ENCODE results near the gene GATAD2B.

Gene GATAD2B

GRCh38 chr1:153831026-153831425, 91.7 kb downstream of the GATAD2B start:
- Histone ChIP-seq H3K27ac (ENCODE audit: low read depth, low read length) (no peak overlapping the region), H3K4me1 (ENCODE audit: control insufficient read depth, insufficient read depth, low read length) (no peaks in the 10 kb centered on the region), H3K27me3 (ENCODE audit: control insufficient read depth, insufficient read depth, low read length) (no peaks in the 10 kb centered on the region), H3K9me3 (ENCODE audit: control insufficient read depth, insufficient read depth, low read length) (no peaks in the 10 kb centered on the region), H3K9ac (ENCODE audit: low read depth, low read length) (no peak overlapping the region), H3K36me3 (ENCODE audit: control insufficient read depth, insufficient read depth, low read length) (peaks cover 18% of the 10 kb centered on the region), H3K4me3 (ENCODE audit: low read depth, low read length) (no peak overlapping the region)

GRCh38 chr1:153827168-153827964, 95.4 kb downstream of the GATAD2B start:
- H3K27me3 ChIP-seq (ENCODE audit: control insufficient read depth, insufficient read depth, low read length), result no peaks in the 10 kb centered on the region
- H3K4me1 ChIP-seq (ENCODE audit: control insufficient read depth, insufficient read depth, low read length), result no peaks in the 10 kb centered on the region
- H3K4me3 ChIP-seq (ENCODE audit: low read depth, low read length), result no peak overlapping the region
- H3K36me3 ChIP-seq (ENCODE audit: control insufficient read depth, insufficient read depth, low read length), result peaks cover 31% of the 10 kb centered on the region
- H3K9me3 ChIP-seq (ENCODE audit: control insufficient read depth, insufficient read depth, low read length), result no peaks in the 10 kb centered on the region
- H3K27ac ChIP-seq (ENCODE audit: low read depth, low read length), result no peak overlapping the region
- no peak overlapping the region for H3K9ac ChIP-seq (ENCODE audit: low read depth, low read length)

- Histone ChIP-seq H3K36me3 (ENCODE audit: control insufficient read depth, insufficient read depth, low read length) (peaks cover 56% of the 10 kb centered on the region), H3K27ac (ENCODE audit: low read depth, low read length) (no peak overlapping the region), H3K4me3 (ENCODE audit: low read depth, low read length) (no peak overlapping the region), H3K27me3 (ENCODE audit: control insufficient read depth, insufficient read depth, low read length) (no peaks in the 10 kb centered on the region), H3K9ac (ENCODE audit: low read depth, low read length) (no peak overlapping the region), H3K4me1 (ENCODE audit: control insufficient read depth, insufficient read depth, low read length) (no peaks in the 10 kb centered on the region), H3K9me3 (ENCODE audit: control insufficient read depth, insufficient read depth, low read length) (no peaks in the 10 kb centered on the region)
Observed at GRCh38 chr1:153818876-153819275, 103.9 kb downstream of the GATAD2B start.

- no peaks in the 10 kb centered on the region for H3K27me3 ChIP-seq (ENCODE audit: control insufficient read depth, insufficient read depth, low read length)
- H3K4me3 ChIP-seq (ENCODE audit: low read depth, low read length), result no peak overlapping the region
- no peaks in the 10 kb centered on the region for H3K9me3 ChIP-seq (ENCODE audit: control insufficient read depth, insufficient read depth, low read length)
- H3K9ac ChIP-seq (ENCODE audit: low read depth, low read length), result no peak overlapping the region
- no peaks in the 10 kb centered on the region for H3K4me1 ChIP-seq (ENCODE audit: control insufficient read depth, insufficient read depth, low read length)
- no peak overlapping the region for H3K27ac ChIP-seq (ENCODE audit: low read depth, low read length)
- H3K36me3 ChIP-seq (ENCODE audit: control insufficient read depth, insufficient read depth, low read length), result peaks cover 73% of the 10 kb centered on the region
Observed at GRCh38 chr1:153816283-153816889, 106.4 kb downstream of the GATAD2B start.

GRCh38 chr1:153805886-153806719, 116.7 kb downstream of the GATAD2B start:
- H3K27me3 ChIP-seq (ENCODE audit: control insufficient read depth, insufficient read depth, low read length), result no peaks in the 10 kb centered on the region
- H3K9ac ChIP-seq (ENCODE audit: low read depth, low read length), result no peak overlapping the region
- H3K4me1 ChIP-seq (ENCODE audit: control insufficient read depth, insufficient read depth, low read length), result no peaks in the 10 kb centered on the region
- no peaks in the 10 kb centered on the region for H3K9me3 ChIP-seq (ENCODE audit: control insufficient read depth, insufficient read depth, low read length)
- peaks cover 35% of the 10 kb centered on the region for H3K36me3 ChIP-seq (ENCODE audit: control insufficient read depth, insufficient read depth, low read length)
- H3K27ac ChIP-seq (ENCODE audit: low read depth, low read length), result no peak overlapping the region
- H3K4me3 ChIP-seq (ENCODE audit: low read depth, low read length), result no peak overlapping the region

GRCh38 chr1:153805042-153805745, 117.6 kb downstream of the GATAD2B start:
- H3K9ac ChIP-seq (ENCODE audit: low read depth, low read length), result no peak overlapping the region
- H3K4me1 ChIP-seq (ENCODE audit: control insufficient read depth, insufficient read depth, low read length), result no peaks in the 10 kb centered on the region
- no peak overlapping the region for H3K4me3 ChIP-seq (ENCODE audit: low read depth, low read length)
- H3K27me3 ChIP-seq (ENCODE audit: control insufficient read depth, insufficient read depth, low read length), result no peaks in the 10 kb centered on the region
- peaks cover 31% of the 10 kb centered on the region for H3K36me3 ChIP-seq (ENCODE audit: control insufficient read depth, insufficient read depth, low read length)
- H3K9me3 ChIP-seq (ENCODE audit: control insufficient read depth, insufficient read depth, low read length), result no peaks in the 10 kb centered on the region
- H3K27ac ChIP-seq (ENCODE audit: low read depth, low read length), result no peak overlapping the region

GRCh38 chr1:153804112-153804511, 118.7 kb downstream of the GATAD2B start:
- no peaks in the 10 kb centered on the region for H3K4me1 ChIP-seq (ENCODE audit: control insufficient read depth, insufficient read depth, low read length)
- H3K9ac ChIP-seq (ENCODE audit: low read depth, low read length), result no peak overlapping the region
- no peaks in the 10 kb centered on the region for H3K9me3 ChIP-seq (ENCODE audit: control insufficient read depth, insufficient read depth, low read length)
- peaks cover 20% of the 10 kb centered on the region for H3K36me3 ChIP-seq (ENCODE audit: control insufficient read depth, insufficient read depth, low read length)
- no peak overlapping the region for H3K27ac ChIP-seq (ENCODE audit: low read depth, low read length)
- no peak overlapping the region for H3K4me3 ChIP-seq (ENCODE audit: low read depth, low read length)
- H3K27me3 ChIP-seq (ENCODE audit: control insufficient read depth, insufficient read depth, low read length), result no peaks in the 10 kb centered on the region

GRCh38 chr1:153803470-153804056, 119.2 kb downstream of the GATAD2B start:
- no peaks in the 10 kb centered on the region for H3K27me3 ChIP-seq (ENCODE audit: control insufficient read depth, insufficient read depth, low read length)
- no peaks in the 10 kb centered on the region for H3K4me1 ChIP-seq (ENCODE audit: control insufficient read depth, insufficient read depth, low read length)
- H3K4me3 ChIP-seq (ENCODE audit: low read depth, low read length), result no peak overlapping the region
- H3K36me3 ChIP-seq (ENCODE audit: control insufficient read depth, insufficient read depth, low read length), result peaks cover 15% of the 10 kb centered on the region
- no peaks in the 10 kb centered on the region for H3K9me3 ChIP-seq (ENCODE audit: control insufficient read depth, insufficient read depth, low read length)
- no peak overlapping the region for H3K27ac ChIP-seq (ENCODE audit: low read depth, low read length)
- no peak overlapping the region for H3K9ac ChIP-seq (ENCODE audit: low read depth, low read length)

- Histone ChIP-seq H3K4me1 (ENCODE audit: control insufficient read depth, insufficient read depth, low read length) (no peaks in the 10 kb centered on the region), H3K36me3 (ENCODE audit: control insufficient read depth, insufficient read depth, low read length) (peaks cover 5% of the 10 kb centered on the region; the same call in 1 of the 2 replicates), H3K27me3 (ENCODE audit: control insufficient read depth, insufficient read depth, low read length) (no peaks in the 10 kb centered on the region), H3K9ac (ENCODE audit: low read depth, low read length) (no peak overlapping the region), H3K9me3 (ENCODE audit: control insufficient read depth, insufficient read depth, low read length) (no peaks in the 10 kb centered on the region), H3K4me3 (ENCODE audit: low read depth, low read length) (no peak overlapping the region), H3K27ac (ENCODE audit: low read depth, low read length) (no peak overlapping the region)
Observed at GRCh38 chr1:153801786-153802697, 120.7 kb downstream of the GATAD2B start.
